Hepatocyte (in vitro differentiated cells): ENCODE results near the gene IDE. TPM values are rescaled to one million over a fixed set of nuclear protein-coding genes. Genes with fewer than 3 reads are reported as not detected.

Source experiments
- DNase-seq: peaks from one replicate; pipeline ENCODE4 v3.0.0-alpha.2; 2016; ENCODE audit warnings: low spot score
- H2AFZ ChIP-seq: fragments of 200-600 bp; sonication (generic); 2 replicates; pipeline ENCODE4 v1.6.0; 2016; ENCODE audit warnings: antibody characterized with exemption, mild to moderate bottlenecking
- H3K27ac ChIP-seq: fragments of 200-600 bp; sonication (generic); 2 replicates; pipeline ENCODE4 v1.5.1; 2016; ENCODE audit warnings: mild to moderate bottlenecking
- H3K27me3 ChIP-seq: fragments of 200-600 bp; sonication (generic); 2 replicates; pipeline ENCODE4 v1.6.1; 2016
- H3K36me3 ChIP-seq: fragments of 200-600 bp; sonication (generic); replicated peaks from 2 replicates; pipeline ENCODE4 v1.5.1; 2016; ENCODE audit warnings: low read depth; ENCODE audit not compliant: insufficient read depth
- H3K4me1 ChIP-seq: fragments of 200-600 bp; sonication (generic); 2 replicates; pipeline ENCODE4 v1.5.1; 2016; ENCODE audit warnings: mild to moderate bottlenecking, moderate library complexity; ENCODE audit not compliant: insufficient read depth
- H3K4me2 ChIP-seq: fragments of 200-600 bp; sonication (generic); 2 replicates; pipeline ENCODE4 v1.6.0; 2016
- H3K4me3 ChIP-seq: fragments of 200-600 bp; sonication (generic); 2 replicates; pipeline ENCODE4 v1.5.1; 2016; ENCODE audit warnings: mild to moderate bottlenecking
- H3K79me2 ChIP-seq: fragments of 200-600 bp; sonication (generic); 2 replicates; pipeline ENCODE4 v1.6.0; 2017; ENCODE audit warnings: mild to moderate bottlenecking
- H3K9me2 ChIP-seq: fragments of 200-600 bp; sonication (generic); replicated peaks from 2 replicates; pipeline ENCODE4 v1.6.0; 2017; ENCODE audit warnings: mild to moderate bottlenecking; ENCODE audit not compliant: insufficient read depth
- H3K9me3 ChIP-seq: fragments of 200-600 bp; sonication (generic); 2 replicates; pipeline ENCODE4 v1.5.1; 2016; ENCODE audit warnings: low read depth, mild to moderate bottlenecking
- H4K20me1 ChIP-seq: fragments of 200-600 bp; sonication (generic); 2 replicates; pipeline ENCODE4 v1.6.0; 2016; ENCODE audit warnings: mild to moderate bottlenecking; ENCODE audit not compliant: insufficient read depth, poor library complexity, severe bottlenecking
- EZH2 ChIP-seq: fragments of 200-600 bp; sonication (generic); IDR thresholded peaks from 2 replicates; pipeline ENCODE4 v1.6.1; 2016; ENCODE audit warnings: antibody characterized with exemption, mild to moderate bottlenecking, borderline replicate concordance
- EZH2phosphoT487 ChIP-seq: fragments of 200-600 bp; sonication (generic); IDR thresholded peaks from one replicate; pipeline ENCODE4 v1.6.1; 2018; ENCODE audit warnings: antibody characterized with exemption, mild to moderate bottlenecking, low read depth, moderate library complexity; ENCODE audit not compliant: unreplicated experiment, severe bottlenecking
- WGBS: methylation state at CpG from one replicate; pipeline ENCODE4 v1.1.6; 2016; ENCODE audit warnings: low lambda C conversion rate; ENCODE audit errors: missing lambda C conversion rate; 5-methylcytosine and 5-hydroxymethylcytosine counted together
- polyA plus RNA-seq: library from polyadenylated mRNA; unstranded; fragments of >200 nt; fragmentation: Nextera tagmentation; extraction: Ambion mirVana; gene quantifications from 2 replicates; pipeline ENCODE4 v1.2.1, GENCODE V29; 2016
- total RNA-seq: library from RNA; depleted of rRNA; stranded (reverse); fragments of >200 nt; gene quantifications from 2 replicates; pipeline ENCODE4 v1.2.3, GENCODE V29; 2014
- TF ChIP-seq, protein P1 (sequence below): fragments of 200-600 bp; sonication (generic); IDR thresholded peaks from 2 replicates; pipeline ENCODE4 v1.5.1; 2016; ENCODE audit warnings: antibody characterized with exemption, mild to moderate bottlenecking; ENCODE audit not compliant: poor library complexity

IDE gene
- total and polyA plus RNA-seq, 2 experiments from 2014 or later, result 16.6 to 39.7 TPM

DNA sequence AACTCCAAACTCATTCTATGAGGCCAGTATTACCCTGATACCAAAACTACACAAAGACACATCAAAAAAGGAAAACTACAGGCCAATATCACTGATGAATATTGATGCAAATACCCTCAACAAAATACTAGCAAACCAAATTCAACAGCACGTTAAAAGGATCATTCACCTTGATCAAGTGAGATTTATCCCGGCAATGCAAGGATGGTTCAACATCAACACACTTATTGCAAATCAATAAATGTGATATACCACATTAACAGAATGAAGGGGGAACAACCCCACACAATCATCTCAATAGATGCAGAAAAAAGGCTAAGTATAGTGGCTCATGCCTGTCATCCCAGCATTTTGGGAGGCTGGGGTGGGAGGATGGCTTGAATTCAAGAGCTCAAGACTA, 19.9 kb downstream of the IDE start:
- Histone ChIP-seq H4K20me1 (no peaks in the 10 kb centered on the region), H3K9me3 (peaks cover 4% of the 10 kb centered on the region), H3K4me1 (no peaks in the 10 kb centered on the region), H3K9me2 (no peaks in the 10 kb centered on the region), H2AFZ (no peak overlapping the region), H3K79me2 (peaks cover 43% of the 10 kb centered on the region), H3K4me2 (no peak overlapping the region), H3K36me3 (no peaks in the 10 kb centered on the region), H3K4me3 (no peak overlapping the region), H3K27me3 (no peaks in the 10 kb centered on the region), H3K27ac (no peak overlapping the region)
- no peak for DNase-seq
- 98% methylated on average over 2 of the region's 2 CpGs for WGBS
- no peak for TF ChIP-seq EZH2
- TF ChIP-seq, protein P1, sequence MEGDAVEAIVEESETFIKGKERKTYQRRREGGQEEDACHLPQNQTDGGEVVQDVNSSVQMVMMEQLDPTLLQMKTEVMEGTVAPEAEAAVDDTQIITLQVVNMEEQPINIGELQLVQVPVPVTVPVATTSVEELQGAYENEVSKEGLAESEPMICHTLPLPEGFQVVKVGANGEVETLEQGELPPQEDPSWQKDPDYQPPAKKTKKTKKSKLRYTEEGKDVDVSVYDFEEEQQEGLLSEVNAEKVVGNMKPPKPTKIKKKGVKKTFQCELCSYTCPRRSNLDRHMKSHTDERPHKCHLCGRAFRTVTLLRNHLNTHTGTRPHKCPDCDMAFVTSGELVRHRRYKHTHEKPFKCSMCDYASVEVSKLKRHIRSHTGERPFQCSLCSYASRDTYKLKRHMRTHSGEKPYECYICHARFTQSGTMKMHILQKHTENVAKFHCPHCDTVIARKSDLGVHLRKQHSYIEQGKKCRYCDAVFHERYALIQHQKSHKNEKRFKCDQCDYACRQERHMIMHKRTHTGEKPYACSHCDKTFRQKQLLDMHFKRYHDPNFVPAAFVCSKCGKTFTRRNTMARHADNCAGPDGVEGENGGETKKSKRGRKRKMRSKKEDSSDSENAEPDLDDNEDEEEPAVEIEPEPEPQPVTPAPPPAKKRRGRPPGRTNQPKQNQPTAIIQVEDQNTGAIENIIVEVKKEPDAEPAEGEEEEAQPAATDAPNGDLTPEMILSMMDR, result no peak
- no peak for TF ChIP-seq EZH2phosphoT487

DNA sequence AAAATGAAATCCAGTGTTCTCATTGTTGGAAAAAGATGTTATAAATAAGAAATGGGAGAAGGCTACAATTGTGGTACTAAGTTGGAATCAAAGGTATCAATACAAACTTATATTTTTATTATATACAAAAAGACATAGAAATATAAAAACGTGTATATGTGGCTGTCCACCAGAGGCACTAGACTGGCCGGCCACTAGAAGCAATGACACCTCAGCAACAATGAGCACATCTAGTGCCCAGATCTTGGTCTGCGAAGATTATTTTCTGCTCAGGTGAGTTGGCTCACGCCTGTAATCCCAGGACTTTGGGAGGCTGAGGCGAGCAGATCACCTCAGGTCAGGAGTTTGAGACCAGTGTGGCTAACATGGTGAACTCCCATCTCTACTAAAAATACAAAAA, 21.6 kb downstream of the IDE start:
- H3K79me2 ChIP-seq, result peaks cover 46% of the 10 kb centered on the region
- no peaks in the 10 kb centered on the region for H3K4me1 ChIP-seq
- H4K20me1 ChIP-seq, result no peaks in the 10 kb centered on the region
- no peak for DNase-seq
- peaks cover 4% of the 10 kb centered on the region for H3K9me3 ChIP-seq
- 98% methylated on average over 5 of the region's 5 CpGs for WGBS
- H3K27ac ChIP-seq, result no peak overlapping the region
- no peak overlapping the region for H3K4me2 ChIP-seq
- no peaks in the 10 kb centered on the region for H3K9me2 ChIP-seq
- no peaks in the 10 kb centered on the region for H3K27me3 ChIP-seq
- no peak for TF ChIP-seq EZH2
- TF ChIP-seq, protein P1, result peak; percentile 9
- H2AFZ ChIP-seq, result no peak overlapping the region
- no peaks in the 10 kb centered on the region for H3K36me3 ChIP-seq
- no peak overlapping the region for H3K4me3 ChIP-seq

DNA sequence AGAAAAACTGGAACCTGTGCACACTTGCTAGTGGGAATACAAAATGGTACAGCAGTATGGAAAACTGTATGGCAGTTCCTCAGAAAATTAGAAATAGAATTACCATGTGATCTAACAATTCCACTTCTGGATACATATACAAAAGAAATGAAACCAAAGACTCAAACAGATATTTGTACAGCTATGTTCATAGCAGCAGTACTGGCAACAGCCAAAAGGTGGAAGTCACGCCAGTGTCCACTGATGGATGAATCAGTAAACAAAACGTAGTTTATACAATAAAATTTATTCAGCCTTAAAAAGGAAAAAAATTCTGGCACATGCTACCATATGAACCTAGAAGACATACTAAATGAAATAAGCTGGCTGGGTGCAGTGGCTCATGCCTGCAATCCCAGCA, 23.0 kb downstream of the IDE start:
- 66% methylated on average over 2 of the region's 2 CpGs for WGBS
- no peak overlapping the region for H3K27ac ChIP-seq
- H3K9me2 ChIP-seq, result no peaks in the 10 kb centered on the region
- no peaks in the 10 kb centered on the region for H3K36me3 ChIP-seq
- no peak overlapping the region for H2AFZ ChIP-seq
- H3K27me3 ChIP-seq, result no peaks in the 10 kb centered on the region
- H3K4me3 ChIP-seq, result no peak overlapping the region
- H3K79me2 ChIP-seq, result peaks cover 51% of the 10 kb centered on the region
- no peaks in the 10 kb centered on the region for H3K4me1 ChIP-seq
- H4K20me1 ChIP-seq, result no peaks in the 10 kb centered on the region
- TF ChIP-seq EZH2phosphoT487 (no peak), EZH2 (no peak)
- TF ChIP-seq, protein P1, result no peak
- H3K9me3 ChIP-seq, result peaks cover 4% of the 10 kb centered on the region
- no peak overlapping the region for H3K4me2 ChIP-seq
- DNase-seq, result no peak

DNA sequence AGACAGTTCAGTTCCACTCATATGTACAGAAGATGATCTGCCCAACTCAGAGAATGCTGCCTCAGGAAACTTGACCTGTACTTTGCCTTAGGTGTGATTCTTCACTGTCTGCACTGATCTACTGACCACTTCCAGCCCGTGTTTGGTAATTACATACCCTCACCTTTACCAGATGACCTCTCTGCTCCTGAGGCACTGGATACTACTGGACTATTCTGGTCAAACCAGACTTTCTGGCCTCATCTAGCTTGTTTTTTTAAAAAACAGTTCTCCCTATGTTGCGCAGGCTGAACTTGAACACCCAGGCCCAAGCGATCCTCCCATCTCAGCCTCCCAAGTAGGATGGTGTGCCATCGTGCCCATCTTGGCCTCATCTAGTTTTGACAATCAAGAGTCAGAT, 26.2 kb downstream of the IDE start:
- no peak for TF ChIP-seq EZH2
- no peak for TF ChIP-seq EZH2phosphoT487
- Histone ChIP-seq H3K9me3 (no peaks in the 10 kb centered on the region), H3K9me2 (no peaks in the 10 kb centered on the region), H4K20me1 (peaks cover 3% of the 10 kb centered on the region), H3K79me2 (peaks cover 59% of the 10 kb centered on the region), H3K4me2 (no peak overlapping the region), H3K27ac (no peak overlapping the region), H2AFZ (no peak overlapping the region), H3K27me3 (no peaks in the 10 kb centered on the region), H3K36me3 (no peaks in the 10 kb centered on the region), H3K4me3 (no peak overlapping the region), H3K4me1 (no peaks in the 10 kb centered on the region)
- DNase-seq, result no peak
- WGBS, result 85% methylated on average over 4 of the region's 4 CpGs
